H1 (cell line): Measurements from ENCODE around the gene LIN28B. TPM values are rescaled to one million over a fixed set of nuclear protein-coding genes. Genes with fewer than 3 reads are reported as not detected.

Experiments used
- CTCF ChIA-PET: fragments of 300-600 bp; sonication (Branson Sonifier 250); formaldehyde crosslinking; loops from one replicate; lab custom pipeline; 2021; ENCODE audit not compliant: partially characterized antibody; lab: Charles Lee
- POLR2A ChIA-PET: fragments of 300-600 bp; sonication (Branson Sonifier 250); formaldehyde crosslinking; loops from one replicate; lab custom pipeline; 2021; ENCODE audit warnings: inconsistent platforms; ENCODE audit not compliant: partially characterized antibody; lab: Charles Lee
- DNase-seq, 2 experiments: peaks; one replicate each; pipeline versions ENCODE4 v3.0.0 to v3.0.0-alpha.2; 2010 to 2022; ENCODE audit warnings: low spot score in 2 of 2, low read depth in 1 of 2, mixed read lengths in 1 of 2
- FAIRE-seq: peaks from 2 replicates; lab custom pipeline; 2011; peaks lifted over from hg19 to GRCh38; lab: Jason Lieb, UNC
- H2AFZ ChIP-seq: 2 replicates; pipeline ENCODE4 v1.8.1; 2012; ENCODE audit warnings: low read length, inconsistent platforms
- H2AK5ac ChIP-seq: 2 replicates; pipeline ENCODE4 v1.6.1; 2013; ENCODE audit warnings: low read depth, low read length
- H2BK120ac ChIP-seq: replicated peaks from 2 replicates; pipeline ENCODE3; 2013; ENCODE audit warnings: low read depth, low read length, inconsistent platforms
- H2BK12ac ChIP-seq: 2 replicates; pipeline ENCODE4 v1.6.1; 2013; ENCODE audit warnings: low read depth, low read length
- H2BK15ac ChIP-seq: 2 replicates; pipeline ENCODE4 v1.6.1; 2013; ENCODE audit warnings: low read length
- H2BK20ac ChIP-seq: 2 replicates; pipeline ENCODE4 v1.6.1; 2013; ENCODE audit warnings: low read length
- H2BK5ac ChIP-seq: 2 replicates; pipeline ENCODE4 v1.6.1; 2013; ENCODE audit warnings: low read depth, low read length
- H3K14ac ChIP-seq: 2 replicates; pipeline ENCODE4 v1.6.1; 2013; ENCODE audit warnings: inconsistent platforms; ENCODE audit not compliant: insufficient read length
- H3K18ac ChIP-seq: 2 replicates; pipeline ENCODE4 v1.6.1; 2013; ENCODE audit warnings: low read length; ENCODE audit errors: extremely low read depth
- H3K23ac ChIP-seq: 2 replicates; pipeline ENCODE4 v1.6.1; 2013; ENCODE audit warnings: inconsistent platforms; ENCODE audit not compliant: insufficient read length
- H3K23me2 ChIP-seq: 2 replicates; pipeline ENCODE4 v1.6.1; 2013; ENCODE audit warnings: low read depth, low read length
- H3K27ac ChIP-seq: 2 replicates; pipeline ENCODE4 v1.6.1; 2011; ENCODE audit warnings: low read depth, low read length, inconsistent platforms
- H3K27me3 ChIP-seq, 4 experiments: replicated peaks in 1 of 4; 1 replicate in 1 of 4; 2 replicates in 3 of 4; pipeline versions ENCODE4 v1.6.1 to v1.8.1; 2011 to 2013; ENCODE audit warnings: low read length in 3 of 4, mild to moderate bottlenecking in 3 of 4, inconsistent platforms in 2 of 4, mixed read lengths in 2 of 4, moderate library complexity in 1 of 4; ENCODE audit not compliant: control insufficient read depth in 3 of 4, insufficient read depth in 3 of 4; ENCODE audit errors: extremely low read depth in 1 of 4
- H3K36me3 ChIP-seq, 4 experiments: 2 replicates each; pipeline versions ENCODE4 v1.6.1 to v1.8.1; 2011 to 2013; ENCODE audit warnings: mild to moderate bottlenecking in 4 of 4, low read length in 3 of 4, moderate library complexity in 2 of 4, control low read depth in 1 of 4, inconsistent platforms in 1 of 4; ENCODE audit not compliant: insufficient read depth in 4 of 4, control insufficient read depth in 2 of 4
- H3K4ac ChIP-seq: replicated peaks from 2 replicates; pipeline ENCODE3; 2013; ENCODE audit warnings: low read length, low read depth, mixed read lengths, inconsistent platforms; ENCODE audit not compliant: insufficient read length
- H3K4me1 ChIP-seq, 4 experiments: replicated peaks in 1 of 4; 1 replicate in 1 of 4; 2 replicates in 3 of 4; pipeline versions ENCODE4 v1.6.1 to v1.8.1; 2011 to 2013; ENCODE audit warnings: low read length in 3 of 4, inconsistent platforms in 2 of 4, mixed read lengths in 1 of 4; ENCODE audit not compliant: insufficient read depth in 4 of 4, control insufficient read depth in 3 of 4
- H3K4me2 ChIP-seq, 2 experiments: 2 replicates each; pipeline versions ENCODE4 v1.6.1 to v1.8.1; 2011 to 2013; ENCODE audit warnings: low read depth in 2 of 2, low read length in 2 of 2, control low read depth in 1 of 2, inconsistent platforms in 1 of 2, mild to moderate bottlenecking in 1 of 2; ENCODE audit not compliant: insufficient read depth in 1 of 2
- H3K4me3 ChIP-seq, 4 experiments: fragments of 200-600, 300-600 bp in 1 of 4; sonication (generic), shearing (Covaris generic), sonication (Bioruptor Twin) in 1 of 4; 2 replicates each; pipeline versions ENCODE4 v1.5.1 to v1.8.1; 2011 to 2016; ENCODE audit warnings: low read length in 4 of 4, low read depth in 3 of 4, control low read depth in 2 of 4, inconsistent platforms in 2 of 4, mild to moderate bottlenecking in 2 of 4, mixed read lengths in 1 of 4, moderate library complexity in 1 of 4; ENCODE audit not compliant: insufficient read depth in 2 of 4; ENCODE audit errors: extremely low read depth in 1 of 4
- H3K56ac ChIP-seq: replicated peaks from 2 replicates; pipeline ENCODE3; 2013; ENCODE audit warnings: low read depth, mild to moderate bottlenecking, mixed read lengths, low read length, inconsistent platforms; ENCODE audit not compliant: insufficient read length
- H3K79me1 ChIP-seq: 2 replicates; pipeline ENCODE4 v1.6.1; 2013; ENCODE audit warnings: low read depth, low read length, control low read depth
- H3K79me2 ChIP-seq, 2 experiments: 2 replicates each; pipeline versions ENCODE4 v1.6.1 to v1.8.1; 2012 to 2013; ENCODE audit warnings: low read length in 2 of 2, mild to moderate bottlenecking in 2 of 2, inconsistent platforms in 1 of 2; ENCODE audit not compliant: insufficient read depth in 2 of 2, control insufficient read depth in 1 of 2
- H3K9ac ChIP-seq, 4 experiments: replicated peaks in 1 of 4; 1 replicate in 1 of 4; 2 replicates in 3 of 4; pipeline versions ENCODE4 v1.6.1 to v1.8.1; 2011 to 2013; ENCODE audit warnings: low read depth in 3 of 4, low read length in 3 of 4, control low read depth in 2 of 4, mild to moderate bottlenecking in 2 of 4, moderate library complexity in 2 of 4, inconsistent platforms in 1 of 4; ENCODE audit errors: extremely low read depth in 1 of 4
- H3K9me3 ChIP-seq, 2 experiments: 2 replicates each; pipeline versions ENCODE4 v1.6.1 to v1.8.1; 2012 to 2013; ENCODE audit warnings: mild to moderate bottlenecking in 2 of 2, moderate library complexity in 2 of 2, control low read depth in 1 of 2, inconsistent platforms in 1 of 2, low read depth in 1 of 2, low read length in 1 of 2, mixed read lengths in 1 of 2; ENCODE audit not compliant: insufficient read depth in 2 of 2
- H4K20me1 ChIP-seq, 2 experiments: replicated peaks in 1 of 2; 2 replicates each; pipeline versions ENCODE3 to v1.8.1; 2011 to 2013; ENCODE audit warnings: inconsistent platforms in 2 of 2, low read length in 2 of 2, mild to moderate bottlenecking in 1 of 2; ENCODE audit not compliant: insufficient read depth in 2 of 2, control insufficient read depth in 1 of 2
- H4K5ac ChIP-seq: 2 replicates; pipeline ENCODE4 v1.6.1; 2013; ENCODE audit warnings: low read length, low read depth, mixed read lengths, inconsistent platforms; ENCODE audit not compliant: insufficient read length
- H4K8ac ChIP-seq: 2 replicates; pipeline ENCODE4 v1.8.0; 2013; ENCODE audit warnings: mild to moderate bottlenecking, moderate library complexity, low read length, inconsistent platforms; ENCODE audit not compliant: insufficient read depth; ENCODE audit errors: extremely low read depth
- H4K91ac ChIP-seq: replicated peaks from 2 replicates; pipeline ENCODE3; 2013; ENCODE audit warnings: low read length, mixed read lengths, inconsistent platforms; ENCODE audit not compliant: insufficient read length
- PHF8 ChIP-seq: fragments of 200-600 bp; sonication (generic); conservative IDR thresholded peaks from 2 replicates; pipeline ENCODE4 v1.7.1; 2012; ENCODE audit warnings: low read depth, mild to moderate bottlenecking, inconsistent platforms, low read length, moderate library complexity
- SUZ12 ChIP-seq: fragments of 200-600 bp; sonication (generic); IDR thresholded peaks from 2 replicates; pipeline ENCODE4 v1.6.1; 2012; ENCODE audit warnings: mild to moderate bottlenecking, inconsistent platforms, low read length, moderate library complexity, mixed read lengths
- WGBS, 2 experiments: shearing (Covaris generic) in 1 of 2; methylation state at CpG; one replicate each; pipeline versions ENCODE4 v1.1.6 to v1.1.7; 2013 to 2015; ENCODE audit warnings: low lambda C conversion rate in 2 of 2, mixed read lengths in 2 of 2, inconsistent platforms in 1 of 2, low coverage in 1 of 2, missing lambda C conversion rate in 1 of 2; ENCODE audit not compliant: insufficient replicate concordance in 2 of 2, insufficient coverage in 1 of 2, insufficient read length in 1 of 2; ENCODE audit errors: extremely low coverage in 1 of 2, missing lambda C conversion rate in 1 of 2; 5-methylcytosine and 5-hydroxymethylcytosine counted together
- polyA plus RNA-seq, 7 experiments: library from polyadenylated mRNA; depleted of rRNA in 3 of 7; stranded (reverse) in 5 of 7; unstranded in 2 of 7; fragments of >200 nt in 5 of 7; fragments of 200-250 nt in 2 of 7; gene quantifications; 1 replicate in 5 of 7; 2 replicates in 1 of 7; 4 replicates in 1 of 7; pipeline versions ENCODE4 v1.2.1 to v1.2.3, GENCODE V29; 2011 to 2013; ENCODE audit warnings: missing spikeins in 2 of 7, mixed read lengths in 2 of 7
- total RNA-seq: library from RNA; stranded (reverse); fragmentation: NEBNext Ultra II Directional; extraction: Animal tissue kit (Norgen Biotek cat#: 25700); gene quantifications from 2 replicates; pipeline ENCODE4 v1.2.1, GENCODE V29; 2021

LIN28B gene
- total and polyA plus RNA-seq, 2 of the 8 experiments (the other 6 are each of a cell fraction or from before 2014, with no cell fraction given): 27.4 to 94.7 TPM

GRCh38 chr6:104954190-104954797 is 2.6 kb upstream of the LIN28B start:
- Histone ChIP-seq H3K79me1 (no peaks in the 10 kb centered on the region), H3K23me2 (peaks cover 9% of the 10 kb centered on the region), H2BK5ac (peak overlapping the region; percentile 91), H3K9ac (peak overlapping the region in 3 of 4 experiments; percentile 34 to 95 (median 79); a peak in 5 of 7 replicates), H3K9me3 (no peaks in the 10 kb centered on the region), H2AK5ac (0 out of 2 replicates have a peak overlapping the region, but pooled peaks have one; percentile 47), H4K8ac (no peak overlapping the region), H3K23ac (no peak overlapping the region), H4K20me1 (no peaks in the 10 kb centered on the region), H3K18ac (peak overlapping the region; percentile 72; the same call in 1 of the 2 replicates), H3K79me2 (peaks cover 0 to 25% of the 10 kb centered on the region in 2 experiments; a peak in 2 of 4 replicates), H3K27ac (peak overlapping the region; percentile 71), H3K4me3 (peak overlapping the region; percentile 27 to 90 (median 50); a peak in 6 of 8 replicates), H3K4ac (no peak overlapping the region), H3K36me3 (peaks cover 0 to 10% (median 0%) of the 10 kb centered on the region in 4 experiments; a peak in 1 of 8 replicates), H3K4me1 (peaks cover 2 to 13% (median 5%) of the 10 kb centered on the region in 4 experiments; a peak in 4 of 7 replicates), H2BK15ac (no peak overlapping the region; the same call in 1 of the 2 replicates), H3K14ac (no peak overlapping the region), H2BK120ac (no peak overlapping the region), H2AFZ (no peak overlapping the region), H3K56ac (no peak overlapping the region), H4K91ac (peak overlapping the region; percentile 22), H3K27me3 (no peaks in the 10 kb centered on the region), H4K5ac (peak overlapping the region; percentile 99), H2BK12ac (no peak overlapping the region; the same call in 1 of the 2 replicates), H2BK20ac (no peak overlapping the region), H3K4me2 (peak overlapping the region; percentile 78 to 89)
- CTCF ChIA-PET: interaction anchor here (0.6 to 1.7 kb wide), 4 partner anchors 11 to 612 kb away, joined by 3 to 8 read pairs (median 6); no protein-coding TSS in a partner anchor
- FAIRE-seq: peak; percentile 42
- WGBS, 2 experiments: 7% methylated on average over 4 of the region's 4 CpGs; no CpG with 5 or more reads in 1 of the 2 experiments
- no peak for DNase-seq
- POLR2A ChIA-PET: interaction anchor here (1.5 to 10.2 kb wide), 5 partner anchors 11 to 123 kb away, joined by 4 to 251 read pairs (median 27); no protein-coding TSS in a partner anchor
- TF ChIP-seq PHF8: no peak
- TF ChIP-seq SUZ12: no peak
